H1 (cell line): ENCODE results near the gene RGS4. TPM values are rescaled to one million over a fixed set of nuclear protein-coding genes. Genes with fewer than 3 reads are reported as not detected.

ENCODE experiments used
- CTCF ChIA-PET: fragments of 300-600 bp; sonication (Branson Sonifier 250); formaldehyde crosslinking; loops from one replicate; lab custom pipeline; 2021; ENCODE audit not compliant: partially characterized antibody; lab: Charles Lee
- POLR2A ChIA-PET: fragments of 300-600 bp; sonication (Branson Sonifier 250); formaldehyde crosslinking; loops from one replicate; lab custom pipeline; 2021; ENCODE audit warnings: inconsistent platforms; ENCODE audit not compliant: partially characterized antibody; lab: Charles Lee
- DNase-seq, 2 experiments: peaks; one replicate each; pipeline versions ENCODE4 v3.0.0 to v3.0.0-alpha.2; 2010 to 2022; ENCODE audit warnings: low spot score in 2 of 2, low read depth in 1 of 2, mixed read lengths in 1 of 2
- FAIRE-seq: peaks from 2 replicates; lab custom pipeline; 2011; peaks lifted over from hg19 to GRCh38; lab: Jason Lieb, UNC
- H2AFZ ChIP-seq: 2 replicates; pipeline ENCODE4 v1.8.1; 2012; ENCODE audit warnings: low read length, inconsistent platforms
- H2AK5ac ChIP-seq: 2 replicates; pipeline ENCODE4 v1.6.1; 2013; ENCODE audit warnings: low read depth, low read length
- H2BK120ac ChIP-seq: replicated peaks from 2 replicates; pipeline ENCODE3; 2013; ENCODE audit warnings: low read depth, low read length, inconsistent platforms
- H2BK12ac ChIP-seq: 2 replicates; pipeline ENCODE4 v1.6.1; 2013; ENCODE audit warnings: low read depth, low read length
- H2BK15ac ChIP-seq: 2 replicates; pipeline ENCODE4 v1.6.1; 2013; ENCODE audit warnings: low read length
- H2BK20ac ChIP-seq: 2 replicates; pipeline ENCODE4 v1.6.1; 2013; ENCODE audit warnings: low read length
- H2BK5ac ChIP-seq: 2 replicates; pipeline ENCODE4 v1.6.1; 2013; ENCODE audit warnings: low read depth, low read length
- H3K14ac ChIP-seq: 2 replicates; pipeline ENCODE4 v1.6.1; 2013; ENCODE audit warnings: inconsistent platforms; ENCODE audit not compliant: insufficient read length
- H3K18ac ChIP-seq: 2 replicates; pipeline ENCODE4 v1.6.1; 2013; ENCODE audit warnings: low read length; ENCODE audit errors: extremely low read depth
- H3K23ac ChIP-seq: 2 replicates; pipeline ENCODE4 v1.6.1; 2013; ENCODE audit warnings: inconsistent platforms; ENCODE audit not compliant: insufficient read length
- H3K23me2 ChIP-seq: 2 replicates; pipeline ENCODE4 v1.6.1; 2013; ENCODE audit warnings: low read depth, low read length
- H3K27ac ChIP-seq: 2 replicates; pipeline ENCODE4 v1.6.1; 2011; ENCODE audit warnings: low read depth, low read length, inconsistent platforms
- H3K27me3 ChIP-seq, 4 experiments: replicated peaks in 1 of 4; 1 replicate in 1 of 4; 2 replicates in 3 of 4; pipeline versions ENCODE4 v1.6.1 to v1.8.1; 2011 to 2013; ENCODE audit warnings: low read length in 3 of 4, mild to moderate bottlenecking in 3 of 4, inconsistent platforms in 2 of 4, mixed read lengths in 2 of 4, moderate library complexity in 1 of 4; ENCODE audit not compliant: control insufficient read depth in 3 of 4, insufficient read depth in 3 of 4; ENCODE audit errors: extremely low read depth in 1 of 4
- H3K36me3 ChIP-seq, 4 experiments: 2 replicates each; pipeline versions ENCODE4 v1.6.1 to v1.8.1; 2011 to 2013; ENCODE audit warnings: mild to moderate bottlenecking in 4 of 4, low read length in 3 of 4, moderate library complexity in 2 of 4, control low read depth in 1 of 4, inconsistent platforms in 1 of 4; ENCODE audit not compliant: insufficient read depth in 4 of 4, control insufficient read depth in 2 of 4
- H3K4ac ChIP-seq: replicated peaks from 2 replicates; pipeline ENCODE3; 2013; ENCODE audit warnings: low read length, low read depth, mixed read lengths, inconsistent platforms; ENCODE audit not compliant: insufficient read length
- H3K4me1 ChIP-seq, 4 experiments: replicated peaks in 1 of 4; 1 replicate in 1 of 4; 2 replicates in 3 of 4; pipeline versions ENCODE4 v1.6.1 to v1.8.1; 2011 to 2013; ENCODE audit warnings: low read length in 3 of 4, inconsistent platforms in 2 of 4, mixed read lengths in 1 of 4; ENCODE audit not compliant: insufficient read depth in 4 of 4, control insufficient read depth in 3 of 4
- H3K4me2 ChIP-seq, 2 experiments: 2 replicates each; pipeline versions ENCODE4 v1.6.1 to v1.8.1; 2011 to 2013; ENCODE audit warnings: low read depth in 2 of 2, low read length in 2 of 2, control low read depth in 1 of 2, inconsistent platforms in 1 of 2, mild to moderate bottlenecking in 1 of 2; ENCODE audit not compliant: insufficient read depth in 1 of 2
- H3K4me3 ChIP-seq, 4 experiments: fragments of 200-600, 300-600 bp in 1 of 4; sonication (generic), shearing (Covaris generic), sonication (Bioruptor Twin) in 1 of 4; 2 replicates each; pipeline versions ENCODE4 v1.5.1 to v1.8.1; 2011 to 2016; ENCODE audit warnings: low read length in 4 of 4, low read depth in 3 of 4, control low read depth in 2 of 4, inconsistent platforms in 2 of 4, mild to moderate bottlenecking in 2 of 4, mixed read lengths in 1 of 4, moderate library complexity in 1 of 4; ENCODE audit not compliant: insufficient read depth in 2 of 4; ENCODE audit errors: extremely low read depth in 1 of 4
- H3K56ac ChIP-seq: replicated peaks from 2 replicates; pipeline ENCODE3; 2013; ENCODE audit warnings: low read depth, mild to moderate bottlenecking, mixed read lengths, low read length, inconsistent platforms; ENCODE audit not compliant: insufficient read length
- H3K79me1 ChIP-seq: 2 replicates; pipeline ENCODE4 v1.6.1; 2013; ENCODE audit warnings: low read depth, low read length, control low read depth
- H3K79me2 ChIP-seq, 2 experiments: 2 replicates each; pipeline versions ENCODE4 v1.6.1 to v1.8.1; 2012 to 2013; ENCODE audit warnings: low read length in 2 of 2, mild to moderate bottlenecking in 2 of 2, inconsistent platforms in 1 of 2; ENCODE audit not compliant: insufficient read depth in 2 of 2, control insufficient read depth in 1 of 2
- H3K9ac ChIP-seq, 4 experiments: replicated peaks in 1 of 4; 1 replicate in 1 of 4; 2 replicates in 3 of 4; pipeline versions ENCODE4 v1.6.1 to v1.8.1; 2011 to 2013; ENCODE audit warnings: low read depth in 3 of 4, low read length in 3 of 4, control low read depth in 2 of 4, mild to moderate bottlenecking in 2 of 4, moderate library complexity in 2 of 4, inconsistent platforms in 1 of 4; ENCODE audit errors: extremely low read depth in 1 of 4
- H3K9me3 ChIP-seq, 2 experiments: 2 replicates each; pipeline versions ENCODE4 v1.6.1 to v1.8.1; 2012 to 2013; ENCODE audit warnings: mild to moderate bottlenecking in 2 of 2, moderate library complexity in 2 of 2, control low read depth in 1 of 2, inconsistent platforms in 1 of 2, low read depth in 1 of 2, low read length in 1 of 2, mixed read lengths in 1 of 2; ENCODE audit not compliant: insufficient read depth in 2 of 2
- H4K20me1 ChIP-seq, 2 experiments: replicated peaks in 1 of 2; 2 replicates each; pipeline versions ENCODE3 to v1.8.1; 2011 to 2013; ENCODE audit warnings: inconsistent platforms in 2 of 2, low read length in 2 of 2, mild to moderate bottlenecking in 1 of 2; ENCODE audit not compliant: insufficient read depth in 2 of 2, control insufficient read depth in 1 of 2
- H4K5ac ChIP-seq: 2 replicates; pipeline ENCODE4 v1.6.1; 2013; ENCODE audit warnings: low read length, low read depth, mixed read lengths, inconsistent platforms; ENCODE audit not compliant: insufficient read length
- H4K8ac ChIP-seq: 2 replicates; pipeline ENCODE4 v1.8.0; 2013; ENCODE audit warnings: mild to moderate bottlenecking, moderate library complexity, low read length, inconsistent platforms; ENCODE audit not compliant: insufficient read depth; ENCODE audit errors: extremely low read depth
- H4K91ac ChIP-seq: replicated peaks from 2 replicates; pipeline ENCODE3; 2013; ENCODE audit warnings: low read length, mixed read lengths, inconsistent platforms; ENCODE audit not compliant: insufficient read length
- GABPA ChIP-seq: IDR thresholded peaks from 2 replicates; pipeline ENCODE4 v1.6.1; 2011; ENCODE audit warnings: mild to moderate bottlenecking, low read length, moderate library complexity, borderline replicate concordance; ENCODE audit not compliant: insufficient read depth
- GTF2F1 ChIP-seq: IDR thresholded peaks from 2 replicates; pipeline ENCODE4 v1.6.1; 2012; ENCODE audit warnings: low read depth, low read length, improper control_type of control experiment, borderline replicate concordance
- HDAC6 ChIP-seq: IDR thresholded peaks from one replicate; pipeline ENCODE4 v1.7.1; 2012; ENCODE audit warnings: low read depth, mild to moderate bottlenecking, inconsistent platforms, low read length, moderate library complexity
- JUND ChIP-seq: IDR thresholded peaks from 2 replicates; pipeline ENCODE4 v1.6.1; 2011; ENCODE audit warnings: mild to moderate bottlenecking, improper control_type of control experiment, low read length
- NRF1 ChIP-seq: IDR thresholded peaks from 2 replicates; pipeline ENCODE4 v1.6.1; 2011; ENCODE audit warnings: mild to moderate bottlenecking, low read depth, low read length, improper control_type of control experiment
- POLR2A ChIP-seq, 2 experiments: IDR thresholded peaks; 1 replicate in 1 of 2; 2 replicates in 1 of 2; pipeline ENCODE4 v1.6.1; 2011; ENCODE audit warnings: low read depth in 2 of 2, low read length in 2 of 2, mild to moderate bottlenecking in 2 of 2; ENCODE audit errors: control extremely low read depth in 1 of 2
- SAP30 ChIP-seq: fragments of 300-600 bp; sonication (generic); IDR thresholded peaks from 2 replicates; pipeline ENCODE4 v1.7.1; 2012; ENCODE audit warnings: low read length, moderate library complexity, mild to moderate bottlenecking, inconsistent platforms; ENCODE audit not compliant: insufficient read depth, insufficient replicate concordance
- SP4 ChIP-seq: IDR thresholded peaks from 2 replicates; pipeline ENCODE4 v1.6.1; 2012; ENCODE audit warnings: low read length, inconsistent platforms
- TAF1 ChIP-seq: IDR thresholded peaks from 2 replicates; pipeline ENCODE4 v1.6.1; 2011; ENCODE audit warnings: mild to moderate bottlenecking, low read depth, low read length
- TAF7 ChIP-seq: optimal IDR thresholded peaks from 2 replicates; pipeline ENCODE3; 2011; ENCODE audit warnings: low read depth, mild to moderate bottlenecking, inconsistent platforms, low read length, moderate library complexity, borderline replicate concordance
- WGBS, 2 experiments: shearing (Covaris generic) in 1 of 2; methylation state at CpG; one replicate each; pipeline versions ENCODE4 v1.1.6 to v1.1.7; 2013 to 2015; ENCODE audit warnings: low lambda C conversion rate in 2 of 2, mixed read lengths in 2 of 2, inconsistent platforms in 1 of 2, low coverage in 1 of 2, missing lambda C conversion rate in 1 of 2; ENCODE audit not compliant: insufficient replicate concordance in 2 of 2, insufficient coverage in 1 of 2, insufficient read length in 1 of 2; ENCODE audit errors: extremely low coverage in 1 of 2, missing lambda C conversion rate in 1 of 2; 5-methylcytosine and 5-hydroxymethylcytosine counted together
- polyA plus RNA-seq, 7 experiments: library from polyadenylated mRNA; depleted of rRNA in 3 of 7; stranded (reverse) in 5 of 7; unstranded in 2 of 7; fragments of >200 nt in 5 of 7; fragments of 200-250 nt in 2 of 7; gene quantifications; 1 replicate in 5 of 7; 2 replicates in 1 of 7; 4 replicates in 1 of 7; pipeline versions ENCODE4 v1.2.1 to v1.2.3, GENCODE V29; 2011 to 2013; ENCODE audit warnings: missing spikeins in 2 of 7, mixed read lengths in 2 of 7
- total RNA-seq: library from RNA; stranded (reverse); fragmentation: NEBNext Ultra II Directional; extraction: Animal tissue kit (Norgen Biotek cat#: 25700); gene quantifications from 2 replicates; pipeline ENCODE4 v1.2.1, GENCODE V29; 2021
- TF ChIP-seq, protein P1 (sequence below): IDR thresholded peaks from 2 replicates; pipeline ENCODE4 v1.6.1; 2011; ENCODE audit warnings: low read length, improper control_type of control experiment
- TF ChIP-seq, protein P2 (sequence below): IDR thresholded peaks from 2 replicates; pipeline ENCODE4 v1.6.1; 2012; ENCODE audit warnings: inconsistent platforms

The RGS4 gene
- total and polyA plus RNA-seq, 2 of the 8 experiments (the other 6 are each of a cell fraction or from before 2014, with no cell fraction given): 0.26 to 0.74 TPM

DNA sequence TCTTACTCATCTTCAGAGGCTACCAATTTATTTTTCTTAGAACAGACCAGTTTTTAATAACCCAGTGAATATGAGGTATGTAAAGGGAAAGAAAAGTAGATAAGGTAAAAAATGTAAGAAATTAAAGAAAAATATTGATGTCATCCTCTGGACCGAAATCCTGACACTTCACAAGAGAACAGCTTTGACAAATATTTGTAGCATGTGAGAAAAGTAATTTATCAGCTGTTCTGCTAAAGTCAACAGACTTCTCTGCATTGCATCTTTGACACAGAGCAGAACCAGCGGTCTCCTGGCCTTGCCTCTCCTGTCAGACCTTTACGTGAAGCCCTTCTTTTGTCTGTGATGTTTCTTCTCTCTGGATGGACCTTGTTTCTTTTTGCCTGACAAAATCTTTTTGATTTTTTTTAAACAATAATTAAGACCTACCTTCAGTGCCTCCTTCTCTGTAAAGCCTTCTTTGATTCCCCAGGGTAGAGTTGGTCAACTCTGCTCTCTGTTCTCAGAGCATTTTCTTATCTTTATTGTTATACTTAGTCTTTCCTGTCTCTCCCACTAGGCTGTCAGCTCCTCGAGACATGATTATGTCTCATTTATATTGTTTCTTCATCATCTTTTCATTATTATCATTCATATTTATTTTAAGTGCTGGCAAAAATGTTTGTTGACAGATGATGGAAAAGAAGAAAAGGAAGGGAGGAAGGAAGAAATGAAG lies 35.4 kb downstream of the RGS4 start:
- no peaks in the 10 kb centered on the region for H3K79me2 ChIP-seq
- H3K79me1 ChIP-seq: no peaks in the 10 kb centered on the region
- no peaks in the 10 kb centered on the region for H3K36me3 ChIP-seq
- no peak overlapping the region for H3K23ac ChIP-seq
- H3K4me2 ChIP-seq: no peak overlapping the region
- no peak overlapping the region for H4K8ac ChIP-seq
- H3K14ac ChIP-seq: no peak overlapping the region
- peaks cover 0 to 2% of the 10 kb centered on the region in 2 experiments; a peak in 2 of 4 replicates for H3K9me3 ChIP-seq
- no peaks in the 10 kb centered on the region for H3K23me2 ChIP-seq
- no peak overlapping the region for H2AK5ac ChIP-seq
- no peak overlapping the region for H3K4ac ChIP-seq
- no peak overlapping the region for H3K9ac ChIP-seq
- H2BK20ac ChIP-seq: no peak overlapping the region
- ChIA-PET POLR2A (interaction anchor here (0.7 kb wide), 1 partner anchor 27 kb away, joined by 3 read pairs; no protein-coding TSS in a partner anchor), CTCF (no interaction called here)
- DNase-seq (no peak), FAIRE-seq (no peak)
- H4K20me1 ChIP-seq: no peaks in the 10 kb centered on the region
- no peak overlapping the region for H3K56ac ChIP-seq
- no peaks in the 10 kb centered on the region for H3K4me1 ChIP-seq
- no peak overlapping the region for H3K18ac ChIP-seq
- H2BK12ac ChIP-seq: no peak overlapping the region
- 84% methylated on average over 4 of the region's 4 CpGs; no CpG with 5 or more reads in 1 of the 2 experiments for WGBS, 2 experiments
- H4K91ac ChIP-seq: no peak overlapping the region
- H3K27me3 ChIP-seq: no peaks in the 10 kb centered on the region
- H4K5ac ChIP-seq: no peak overlapping the region
- H2BK15ac ChIP-seq: no peak overlapping the region
- no peak overlapping the region for H2BK120ac ChIP-seq
- no peak overlapping the region for H3K4me3 ChIP-seq
- no peak overlapping the region for H2BK5ac ChIP-seq
- no peak overlapping the region for H3K27ac ChIP-seq
- no peak overlapping the region for H2AFZ ChIP-seq
- no peak for TF ChIP-seq SP4
- TF ChIP-seq GABPA: no peak
- TF ChIP-seq TAF7: no peak
- TF ChIP-seq, protein P1, sequence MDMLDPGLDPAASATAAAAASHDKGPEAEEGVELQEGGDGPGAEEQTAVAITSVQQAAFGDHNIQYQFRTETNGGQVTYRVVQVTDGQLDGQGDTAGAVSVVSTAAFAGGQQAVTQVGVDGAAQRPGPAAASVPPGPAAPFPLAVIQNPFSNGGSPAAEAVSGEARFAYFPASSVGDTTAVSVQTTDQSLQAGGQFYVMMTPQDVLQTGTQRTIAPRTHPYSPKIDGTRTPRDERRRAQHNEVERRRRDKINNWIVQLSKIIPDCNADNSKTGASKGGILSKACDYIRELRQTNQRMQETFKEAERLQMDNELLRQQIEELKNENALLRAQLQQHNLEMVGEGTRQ: no peak
- no peak for TF ChIP-seq SAP30
- TF ChIP-seq, protein P2, sequence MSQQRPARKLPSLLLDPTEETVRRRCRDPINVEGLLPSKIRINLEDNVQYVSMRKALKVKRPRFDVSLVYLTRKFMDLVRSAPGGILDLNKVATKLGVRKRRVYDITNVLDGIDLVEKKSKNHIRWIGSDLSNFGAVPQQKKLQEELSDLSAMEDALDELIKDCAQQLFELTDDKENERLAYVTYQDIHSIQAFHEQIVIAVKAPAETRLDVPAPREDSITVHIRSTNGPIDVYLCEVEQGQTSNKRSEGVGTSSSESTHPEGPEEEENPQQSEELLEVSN: no peak
- TF ChIP-seq TAF1: no peak
- TF ChIP-seq NRF1: no peak
- TF ChIP-seq POLR2A (IDR thresholded peaks at IDR 0.05; ENCODE audit: control extremely low read depth in 1 of 2, low read depth in 2 of 2, low read length in 2 of 2): no peak
- no peak for TF ChIP-seq GTF2F1
- TF ChIP-seq HDAC6: no peak
- no peak for TF ChIP-seq JUND
